Trophoblast cell (in vitro differentiated cells and primary cell): Measurements from ENCODE around the gene SOCS7.

Experiments used
- DNase-seq, 2 donors: peaks; one replicate each; pipeline ENCODE4 v3.0.0-alpha.2; 2016
- H2AFZ ChIP-seq: 2 replicates; pipeline ENCODE4 v1.6.1; 2013; ENCODE audit warnings: low read length, moderate library complexity, mild to moderate bottlenecking; ENCODE audit not compliant: insufficient read depth, poor library complexity
- H2AK5ac ChIP-seq: 2 replicates; pipeline ENCODE4 v1.6.1; 2013; ENCODE audit warnings: mild to moderate bottlenecking, low read length
- H2BK120ac ChIP-seq: 2 replicates; pipeline ENCODE4 v1.6.1; 2013; ENCODE audit warnings: low read length, mild to moderate bottlenecking, moderate library complexity; ENCODE audit not compliant: insufficient read depth, poor library complexity
- H2BK12ac ChIP-seq: 2 replicates; pipeline ENCODE4 v1.6.1; 2013; ENCODE audit warnings: mild to moderate bottlenecking, low read length, moderate library complexity
- H2BK5ac ChIP-seq: 2 replicates; pipeline ENCODE4 v1.6.1; 2013; ENCODE audit warnings: low read length, low read depth, moderate library complexity, mild to moderate bottlenecking; ENCODE audit not compliant: poor library complexity
- H3K14ac ChIP-seq: 2 replicates; pipeline ENCODE4 v1.6.1; 2013; ENCODE audit warnings: mild to moderate bottlenecking, low read length
- H3K18ac ChIP-seq: 2 replicates; pipeline ENCODE4 v1.6.1; 2013; ENCODE audit warnings: mild to moderate bottlenecking, low read length
- H3K23ac ChIP-seq: 2 replicates; pipeline ENCODE4 v1.6.1; 2013; ENCODE audit warnings: low read length
- H3K27ac ChIP-seq: 2 replicates; pipeline ENCODE4 v1.5.1; 2013; ENCODE audit warnings: low read depth, mild to moderate bottlenecking, inconsistent platforms, low read length, moderate library complexity
- H3K27me3 ChIP-seq: 2 replicates; pipeline ENCODE4 v1.6.1; 2013; ENCODE audit warnings: inconsistent platforms, mild to moderate bottlenecking, low read length, moderate library complexity; ENCODE audit not compliant: insufficient read depth
- H3K36me3 ChIP-seq, 2 experiments: 1 replicate in 1 of 2; 2 replicates in 1 of 2; pipeline ENCODE4 v1.6.1; 2013; ENCODE audit warnings: low read length in 2 of 2, mild to moderate bottlenecking in 2 of 2, moderate library complexity in 1 of 2; ENCODE audit not compliant: insufficient read depth in 2 of 2, control insufficient read depth in 1 of 2
- H3K4ac ChIP-seq: 2 replicates; pipeline ENCODE4 v1.6.1; 2013; ENCODE audit warnings: low read depth, mild to moderate bottlenecking, low read length, moderate library complexity
- H3K4me1 ChIP-seq, 2 experiments: 1 replicate in 1 of 2; 2 replicates in 1 of 2; pipeline ENCODE4 v1.6.1; 2013; ENCODE audit warnings: low read length in 2 of 2, mild to moderate bottlenecking in 2 of 2, moderate library complexity in 1 of 2; ENCODE audit not compliant: insufficient read depth in 2 of 2, control insufficient read depth in 1 of 2
- H3K4me2 ChIP-seq: 2 replicates; pipeline ENCODE4 v1.6.1; 2013; ENCODE audit warnings: inconsistent platforms, mild to moderate bottlenecking, low read length, moderate library complexity
- H3K4me3 ChIP-seq: 2 replicates; pipeline ENCODE4 v1.5.1; 2013; ENCODE audit warnings: mild to moderate bottlenecking, low read depth, low read length, inconsistent platforms
- H3K79me1 ChIP-seq: one replicate; pipeline ENCODE4 v1.6.1; 2013; ENCODE audit warnings: low read length
- H3K79me2 ChIP-seq: 2 replicates; pipeline ENCODE4 v1.6.1; 2013; ENCODE audit warnings: low read length, mild to moderate bottlenecking; ENCODE audit not compliant: control insufficient read depth, insufficient read depth, poor library complexity
- H3K9ac ChIP-seq: 2 replicates; pipeline ENCODE4 v1.6.1; 2013; ENCODE audit warnings: mild to moderate bottlenecking, low read length
- H3K9me3 ChIP-seq: 2 replicates; pipeline ENCODE4 v1.6.1; 2013; ENCODE audit warnings: low read depth, mild to moderate bottlenecking, control low read depth, inconsistent platforms, low read length; ENCODE audit not compliant: insufficient read depth
- H4K12ac ChIP-seq: 2 replicates; pipeline ENCODE4 v1.6.1; 2013; ENCODE audit warnings: low read depth, mild to moderate bottlenecking, low read length, moderate library complexity
- H4K8ac ChIP-seq: 2 replicates; pipeline ENCODE4 v1.6.1; 2013; ENCODE audit warnings: low read depth, mild to moderate bottlenecking, low read length, moderate library complexity
- H4K91ac ChIP-seq: one replicate; pipeline ENCODE4 v1.6.1; 2013; ENCODE audit warnings: low read depth, mild to moderate bottlenecking, low read length, moderate library complexity
- WGBS: extraction: QIAGEN DNeasy Blood & Tissue Kit; methylation state at CpG from one replicate; pipeline ENCODE4 v1.1.7; 2013; ENCODE audit warnings: missing lambda C conversion rate; ENCODE audit not compliant: insufficient read length, insufficient coverage; ENCODE audit errors: extremely low coverage; 5-methylcytosine and 5-hydroxymethylcytosine counted together

The SOCS7 gene

DNA sequence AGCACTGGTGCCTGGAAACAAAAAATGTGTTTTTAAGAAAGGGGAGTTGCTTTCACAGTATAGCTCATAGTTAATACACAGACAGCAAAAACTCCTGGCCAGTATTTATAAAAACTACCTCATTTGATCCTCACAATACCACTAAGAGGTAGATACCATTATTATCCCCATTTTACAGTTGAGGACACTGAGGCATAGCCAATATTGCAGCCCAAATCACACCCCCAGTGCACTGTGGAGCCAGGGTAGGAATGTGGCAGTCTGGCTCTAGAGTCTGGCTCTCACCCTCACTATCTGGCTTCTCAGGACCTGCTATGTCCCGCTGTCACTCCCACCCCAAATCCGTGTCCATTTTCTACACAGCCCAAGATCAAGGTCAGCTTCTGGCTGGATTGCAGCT, 79.2 kb downstream of the SOCS7 start:
- Histone ChIP-seq H3K79me1 (peaks cover 2% of the 10 kb centered on the region), H3K4me3 (no peak overlapping the region), H3K79me2 (no peaks in the 10 kb centered on the region), H2BK12ac (no peak overlapping the region), H2AFZ (no peak overlapping the region), H4K8ac (no peak overlapping the region), H2BK120ac (no peak overlapping the region), H4K12ac (no peak overlapping the region), H3K18ac (no peak overlapping the region), H3K4me1 (peaks cover 5 to 15% of the 10 kb centered on the region in 2 experiments), H3K9me3 (no peaks in the 10 kb centered on the region), H3K4me2 (no peak overlapping the region), H3K23ac (no peak overlapping the region), H3K9ac (no peak overlapping the region), H4K91ac (no peak overlapping the region), H3K27ac (no peak overlapping the region), H3K36me3 (no peaks in the 10 kb centered on the region), H2BK5ac (no peak overlapping the region), H3K14ac (no peak overlapping the region), H2AK5ac (no peak overlapping the region), H3K4ac (no peak overlapping the region), H3K27me3 (peaks cover 3% of the 10 kb centered on the region)
- no peak for DNase-seq
- WGBS: no CpG with 5 or more reads among the region's 2 CpGs

DNA sequence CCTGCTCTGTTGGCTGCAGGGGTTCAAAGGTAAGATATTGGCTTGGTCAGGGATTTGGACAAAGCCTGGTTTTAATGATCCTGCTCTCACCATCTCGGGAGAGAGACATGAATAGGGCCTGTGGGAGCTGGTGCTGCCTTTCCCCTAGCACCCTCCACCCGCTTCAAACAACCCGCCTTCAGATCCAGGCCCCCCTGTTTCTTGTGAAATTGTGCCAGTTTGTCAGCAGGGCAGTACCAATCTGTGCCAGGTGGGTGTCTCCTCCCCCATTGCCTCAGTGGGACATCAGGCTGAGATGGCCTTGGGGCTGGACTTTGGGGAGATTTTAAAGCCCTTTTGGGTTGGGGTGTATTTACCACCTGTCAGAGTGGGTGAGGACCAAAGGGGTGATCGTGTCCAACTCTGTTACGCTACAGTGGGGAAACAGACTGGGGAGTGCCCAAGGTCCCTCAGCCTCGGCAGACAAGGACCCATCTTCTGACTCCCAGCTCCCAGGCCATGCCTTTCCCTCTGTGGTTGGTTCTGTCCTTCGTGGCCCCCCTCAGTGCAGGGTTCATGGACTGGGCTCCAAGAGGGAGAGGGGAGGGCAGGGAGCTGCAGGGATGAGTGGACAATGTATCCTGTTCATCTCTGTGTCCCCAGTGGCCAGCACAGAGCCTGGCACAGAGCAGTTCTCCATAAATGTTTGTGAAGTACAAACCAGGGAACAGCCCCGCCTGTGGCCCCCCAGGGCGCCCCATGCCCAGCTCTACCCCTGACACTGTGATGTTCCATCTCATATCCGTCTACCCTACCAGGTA, 79.9 kb downstream of the SOCS7 start:
- Histone ChIP-seq H4K91ac (no peak overlapping the region), H3K36me3 (no peaks in the 10 kb centered on the region), H3K79me1 (peaks cover 2% of the 10 kb centered on the region)

GRCh38 chr17:38434178-38434665, 82.6 kb downstream of the SOCS7 start:
- Histone ChIP-seq H3K9ac (no peak overlapping the region), H3K4ac (no peak overlapping the region), H3K18ac (no peak overlapping the region), H3K9me3 (no peaks in the 10 kb centered on the region), H3K4me2 (no peak overlapping the region), H3K79me2 (no peaks in the 10 kb centered on the region), H2BK5ac (no peak overlapping the region), H2BK12ac (no peak overlapping the region), H3K79me1 (no peaks in the 10 kb centered on the region), H2AFZ (no peak overlapping the region), H4K91ac (no peak overlapping the region), H2BK120ac (no peak overlapping the region), H2AK5ac (no peak overlapping the region), H3K27ac (no peak overlapping the region), H4K12ac (no peak overlapping the region), H3K23ac (no peak overlapping the region), H3K4me1 (peaks cover 0 to 6% of the 10 kb centered on the region in 2 experiments), H3K4me3 (no peak overlapping the region), H4K8ac (no peak overlapping the region), H3K14ac (no peak overlapping the region), H3K27me3 (no peaks in the 10 kb centered on the region), H3K36me3 (no peaks in the 10 kb centered on the region)
- no peak for DNase-seq
- no CpG with 5 or more reads among the region's 21 CpGs for WGBS

More for the DNA sequence above, 79.9 kb downstream of the SOCS7 start:
- H3K27ac ChIP-seq: no peak overlapping the region
- DNase-seq: no peak
- H3K27me3 ChIP-seq: peaks cover 3% of the 10 kb centered on the region
- H3K79me2 ChIP-seq: no peaks in the 10 kb centered on the region
- H3K9ac ChIP-seq: no peak overlapping the region
- no peaks in the 10 kb centered on the region for H3K9me3 ChIP-seq
- no peak overlapping the region for H2BK12ac ChIP-seq
- H2BK5ac ChIP-seq: no peak overlapping the region
- no peak overlapping the region for H2BK120ac ChIP-seq
- no peak overlapping the region for H3K14ac ChIP-seq
- H2AFZ ChIP-seq: no peak overlapping the region
- H4K8ac ChIP-seq: no peak overlapping the region
- no peak overlapping the region for H4K12ac ChIP-seq
- H3K4me1 ChIP-seq: peaks cover 5 to 15% of the 10 kb centered on the region in 2 experiments
- no peak overlapping the region for H2AK5ac ChIP-seq
- no peak overlapping the region for H3K23ac ChIP-seq
- no peak overlapping the region for H3K4me2 ChIP-seq
- WGBS: no CpG with 5 or more reads among the region's 10 CpGs
- no peak overlapping the region for H3K4ac ChIP-seq
- no peak overlapping the region for H3K18ac ChIP-seq
- H3K4me3 ChIP-seq: no peak overlapping the region

- H3K18ac ChIP-seq: no peak overlapping the region
- H4K91ac ChIP-seq: no peak overlapping the region
- no peaks in the 10 kb centered on the region for H3K79me2 ChIP-seq
- H2BK120ac ChIP-seq: no peak overlapping the region
- H3K4me3 ChIP-seq: no peak overlapping the region
- H3K14ac ChIP-seq: no peak overlapping the region
- no peak overlapping the region for H2BK5ac ChIP-seq
- H3K9ac ChIP-seq: no peak overlapping the region
- H2BK12ac ChIP-seq: no peak overlapping the region
- no peak overlapping the region for H3K4ac ChIP-seq
- no peak for DNase-seq
- no peak overlapping the region for H4K8ac ChIP-seq
- no peak overlapping the region for H3K4me2 ChIP-seq
- H3K4me1 ChIP-seq: no peaks in the 10 kb centered on the region
- H2AK5ac ChIP-seq: no peak overlapping the region
- no peaks in the 10 kb centered on the region for H3K79me1 ChIP-seq
- no peaks in the 10 kb centered on the region for H3K27me3 ChIP-seq
- no peak overlapping the region for H3K27ac ChIP-seq
- no peak overlapping the region for H3K23ac ChIP-seq
- H3K9me3 ChIP-seq: no peaks in the 10 kb centered on the region
- no peak overlapping the region for H2AFZ ChIP-seq
- no peaks in the 10 kb centered on the region for H3K36me3 ChIP-seq
- no peak overlapping the region for H4K12ac ChIP-seq
- no CpG with 5 or more reads among the region's 9 CpGs for WGBS
Measured at GRCh38 chr17:38435795-38436194, 84.2 kb downstream of the SOCS7 start.
